Fibroblast of lung (primary cell): ENCODE results near the gene KCNJ4.

Experiments used
- CTCF ChIP-seq, 2 donors: IDR thresholded peaks in 1 of 2; conservative IDR thresholded peaks in 1 of 2; 1 replicate in 1 of 2; 2 replicates in 1 of 2; pipeline ENCODE4 v1.5.1; 2011 to 2012; ENCODE audit warnings: low read length in 2 of 2, control low read depth in 1 of 2, inconsistent platforms in 1 of 2, low read depth in 1 of 2, mild to moderate bottlenecking in 1 of 2
- EZH2 ChIP-seq: IDR thresholded peaks from 2 replicates; pipeline ENCODE4 v1.5.1; 2012; ENCODE audit warnings: low read length, control low read depth, mild to moderate bottlenecking; ENCODE audit errors: missing control alignments

GRCh38 chr22:38461057-38461413 is 6.0 kb upstream of the KCNJ4 start:
- no peak for TF ChIP-seq CTCF (conservative IDR thresholded peaks at IDR 0.05 in 1 of 2, IDR thresholded peaks at IDR 0.05 in 1 of 2; ENCODE audit: low read depth in 1 of 2, low read length in 2 of 2)
- TF ChIP-seq EZH2 = peak; percentile 2
